VCaP (cell line): ENCODE data around the gene GABBR1.

Experiments
- H3K27ac ChIP-seq: fragments of 450-650 bp; 2 replicates; pipeline ENCODE4 v1.5.1; 2017
- CTCF ChIP-seq: fragments of 450-650 bp; conservative IDR thresholded peaks from 2 replicates; pipeline ENCODE4 v1.5.1; 2017; ENCODE audit warnings: mild to moderate bottlenecking, moderate library complexity

GABBR1 gene

DNA sequence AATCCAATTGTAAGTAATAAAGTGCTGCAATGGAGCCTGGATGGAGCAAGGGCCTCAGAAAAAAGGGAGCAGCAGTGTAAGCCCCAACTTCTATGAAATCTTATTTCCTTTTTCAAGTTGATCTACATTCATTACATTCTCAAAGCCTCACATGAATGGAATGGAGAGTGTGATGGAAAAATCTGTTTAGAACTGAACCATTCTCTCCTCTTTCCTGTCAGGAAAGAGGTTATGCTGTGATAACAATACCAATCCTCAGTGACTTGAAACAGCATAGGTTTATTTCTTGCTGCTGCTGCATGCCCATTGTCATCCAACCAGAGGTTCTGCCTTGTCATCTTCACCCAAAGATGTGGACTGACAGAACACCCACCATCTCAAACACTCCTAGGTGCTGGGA is 56.9 kb downstream of the GABBR1 start:
- TF ChIP-seq CTCF: no peak
- no peak overlapping the region for H3K27ac ChIP-seq

- TF ChIP-seq CTCF: no peak
- no peak overlapping the region for H3K27ac ChIP-seq
These were observed 65.0 kb downstream of the GABBR1 start for GRCh38 chr6:29567991-29568390.

- H3K27ac ChIP-seq: no peak overlapping the region
- no peak for TF ChIP-seq CTCF
These were observed 65.4 kb downstream of the GABBR1 start for GRCh38 chr6:29567541-29567940.

DNA sequence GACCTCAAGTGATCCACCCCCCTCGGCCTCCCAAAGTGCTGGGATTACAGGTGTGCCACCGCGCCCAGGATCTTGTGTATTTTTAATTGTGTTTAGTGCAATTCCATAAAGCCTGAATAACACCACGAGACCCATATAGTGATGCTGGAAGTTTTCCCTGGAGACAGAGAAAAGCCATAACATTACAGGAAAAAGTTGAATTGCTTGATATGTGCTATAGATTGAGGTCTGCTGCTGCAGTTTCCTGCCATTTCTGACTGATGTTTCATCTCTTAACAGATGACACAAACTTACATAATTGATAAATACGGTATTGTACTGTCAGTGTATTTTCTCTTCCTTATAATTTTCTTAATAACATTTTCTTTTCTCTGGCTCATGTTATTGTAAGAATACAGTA is 66.1 kb downstream of the GABBR1 start:
- no peak for TF ChIP-seq CTCF
- no peak overlapping the region for H3K27ac ChIP-seq

DNA sequence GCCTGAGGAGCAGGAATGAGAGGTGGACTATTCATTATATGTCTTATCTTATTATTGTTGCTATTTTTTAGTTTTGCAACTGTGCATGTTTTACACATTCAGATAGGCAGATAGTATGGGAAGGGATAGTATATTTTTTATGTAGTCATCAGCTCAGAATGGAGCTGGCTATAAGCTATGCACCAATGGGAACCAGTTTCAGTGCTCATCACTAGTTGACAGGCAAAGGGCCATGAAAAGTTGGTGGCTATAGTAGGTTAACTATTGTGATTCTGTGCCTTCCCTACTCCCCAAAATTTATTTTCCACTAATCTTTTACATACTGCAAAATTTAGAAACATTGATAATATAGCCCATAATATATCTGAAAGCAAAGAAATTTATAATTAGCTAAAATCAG is 68.1 kb downstream of the GABBR1 start:
- H3K27ac ChIP-seq: no peak overlapping the region
- TF ChIP-seq CTCF: no peak

DNA sequence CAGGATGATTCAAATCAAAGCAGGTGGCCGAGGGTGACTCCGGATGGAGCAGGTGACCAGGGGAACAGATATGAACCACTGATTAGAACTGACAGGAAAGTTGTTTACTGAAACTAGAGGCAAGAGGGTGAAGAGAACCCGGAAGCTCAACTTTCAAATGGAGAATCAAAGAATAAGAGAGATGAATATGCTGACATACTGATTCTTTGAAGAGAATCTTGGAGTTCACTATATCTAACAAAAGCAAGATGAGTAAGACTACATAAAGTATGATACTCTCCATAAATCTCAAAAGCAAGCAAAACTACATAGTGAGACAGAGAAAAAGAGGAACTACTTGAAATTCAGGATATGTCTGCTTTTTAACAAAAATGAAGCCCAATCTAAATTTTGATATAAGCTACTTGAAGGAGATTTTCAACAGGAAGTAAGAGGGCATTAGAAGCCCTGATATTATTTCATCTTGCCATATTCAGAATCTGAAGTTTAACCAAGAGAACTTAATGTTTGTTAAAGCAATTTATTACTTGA is 69.5 kb downstream of the GABBR1 start:
- H3K27ac ChIP-seq: no peak overlapping the region
- no peak for TF ChIP-seq CTCF

DNA sequence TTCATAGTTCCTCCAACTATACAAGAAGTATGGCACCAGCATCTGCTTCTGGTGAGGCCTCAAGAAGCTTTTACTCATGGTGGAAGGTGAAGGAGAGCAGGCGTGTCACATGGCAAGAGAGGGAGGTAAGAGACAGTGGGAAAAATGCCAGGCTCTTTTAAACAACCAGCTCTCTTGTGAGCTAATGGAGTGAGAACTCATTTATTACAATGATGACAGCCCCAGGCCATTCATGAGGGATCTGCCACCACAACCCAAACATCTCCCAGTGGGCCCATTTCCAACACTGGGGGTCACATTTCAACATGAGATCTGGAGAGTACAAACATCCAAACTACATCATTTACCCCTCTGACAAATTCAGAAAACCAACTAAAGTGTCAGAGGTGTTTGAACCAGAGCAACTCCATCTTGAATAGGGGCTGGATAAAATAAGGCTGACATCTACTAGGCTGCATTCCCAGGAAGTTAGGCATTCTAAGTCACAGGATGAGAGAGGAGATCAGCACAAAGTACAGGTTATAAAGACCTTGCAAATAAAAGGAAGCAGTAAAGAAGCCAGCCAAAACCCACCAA is 71.3 kb downstream of the GABBR1 start:
- no peak for TF ChIP-seq CTCF
- no peak overlapping the region for H3K27ac ChIP-seq

- TF ChIP-seq CTCF: no peak
These were observed 71.9 kb downstream of the GABBR1 start for GRCh38 chr6:29561091-29561490.

More at GRCh38 chr6:29561091-29561490, 71.9 kb downstream of the GABBR1 start:
- H3K27ac ChIP-seq: no peak overlapping the region
